ENCODE measurements around the gene ANAPC4. TPM values are rescaled to one million over a fixed set of nuclear protein-coding genes. Genes with fewer than 3 reads are reported as not detected.

Gene ANAPC4
- total RNA-seq, 1 donor from 2014 or later, result 36.8 TPM

DNA sequence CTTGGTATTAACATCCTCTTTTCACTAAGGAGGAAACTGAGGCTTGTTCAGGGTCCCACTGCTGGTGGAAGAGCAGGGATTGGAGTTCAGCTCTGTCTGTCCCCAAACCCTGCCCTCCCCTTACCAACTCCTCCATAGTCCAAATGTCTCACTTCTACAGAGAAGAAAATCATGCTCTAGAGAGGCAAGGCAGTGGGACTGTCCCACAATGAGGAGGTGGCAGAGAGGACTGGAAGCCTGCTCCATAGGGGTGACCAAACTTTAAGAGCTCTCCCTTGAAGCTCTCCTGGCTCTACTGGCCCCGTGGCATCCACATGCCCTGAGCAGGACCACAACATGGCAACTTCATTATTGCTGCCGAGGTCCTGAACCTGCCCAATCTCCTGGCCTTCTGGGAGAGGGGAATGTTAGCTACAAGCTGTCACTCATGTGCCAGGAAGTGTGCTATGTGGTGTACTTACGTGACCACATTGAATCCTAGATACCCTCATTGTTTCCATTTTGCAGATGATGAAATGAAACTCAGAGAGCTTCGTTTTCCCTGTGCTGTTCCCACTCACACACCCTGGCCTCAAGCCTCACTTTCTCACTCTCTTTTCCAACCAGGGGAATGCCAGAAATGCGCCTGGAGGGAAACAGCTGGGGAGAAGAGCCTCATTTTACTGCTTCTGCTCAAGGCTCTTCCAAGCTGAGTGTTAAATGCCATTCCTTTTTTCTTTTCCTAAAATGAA is 71.5 kb downstream of the ANAPC4 start:
- no peaks in the 10 kb centered on the region for H3K4me1 Mint-ChIP-seq
- intact Hi-C loops (cut with micrococcal nuclease), result no loop called here
- peaks cover 3% of the 10 kb centered on the region for H3K27me3 Mint-ChIP-seq
- CTCF ChIA-PET, result interaction anchor here (1.2 kb wide), 1 partner anchor 9 kb away, joined by 5 read pairs; no protein-coding TSS in a partner anchor
- H3K4me3 Mint-ChIP-seq, result no peak overlapping the region
- DNase-seq, result no peak
- H3K27ac Mint-ChIP-seq, result no peak overlapping the region
- TF ChIP-seq, protein P1, sequence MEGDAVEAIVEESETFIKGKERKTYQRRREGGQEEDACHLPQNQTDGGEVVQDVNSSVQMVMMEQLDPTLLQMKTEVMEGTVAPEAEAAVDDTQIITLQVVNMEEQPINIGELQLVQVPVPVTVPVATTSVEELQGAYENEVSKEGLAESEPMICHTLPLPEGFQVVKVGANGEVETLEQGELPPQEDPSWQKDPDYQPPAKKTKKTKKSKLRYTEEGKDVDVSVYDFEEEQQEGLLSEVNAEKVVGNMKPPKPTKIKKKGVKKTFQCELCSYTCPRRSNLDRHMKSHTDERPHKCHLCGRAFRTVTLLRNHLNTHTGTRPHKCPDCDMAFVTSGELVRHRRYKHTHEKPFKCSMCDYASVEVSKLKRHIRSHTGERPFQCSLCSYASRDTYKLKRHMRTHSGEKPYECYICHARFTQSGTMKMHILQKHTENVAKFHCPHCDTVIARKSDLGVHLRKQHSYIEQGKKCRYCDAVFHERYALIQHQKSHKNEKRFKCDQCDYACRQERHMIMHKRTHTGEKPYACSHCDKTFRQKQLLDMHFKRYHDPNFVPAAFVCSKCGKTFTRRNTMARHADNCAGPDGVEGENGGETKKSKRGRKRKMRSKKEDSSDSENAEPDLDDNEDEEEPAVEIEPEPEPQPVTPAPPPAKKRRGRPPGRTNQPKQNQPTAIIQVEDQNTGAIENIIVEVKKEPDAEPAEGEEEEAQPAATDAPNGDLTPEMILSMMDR (IDR thresholded peaks at IDR 0.05), result no peak
- H3K9me3 Mint-ChIP-seq, result no peaks in the 10 kb centered on the region
- ATAC-seq (ENCODE audit: low read depth), result no peak
- no peaks in the 10 kb centered on the region for H3K36me3 Mint-ChIP-seq (ENCODE audit: low read depth)
- POLR2A ChIA-PET, result no interaction called here

DNA sequence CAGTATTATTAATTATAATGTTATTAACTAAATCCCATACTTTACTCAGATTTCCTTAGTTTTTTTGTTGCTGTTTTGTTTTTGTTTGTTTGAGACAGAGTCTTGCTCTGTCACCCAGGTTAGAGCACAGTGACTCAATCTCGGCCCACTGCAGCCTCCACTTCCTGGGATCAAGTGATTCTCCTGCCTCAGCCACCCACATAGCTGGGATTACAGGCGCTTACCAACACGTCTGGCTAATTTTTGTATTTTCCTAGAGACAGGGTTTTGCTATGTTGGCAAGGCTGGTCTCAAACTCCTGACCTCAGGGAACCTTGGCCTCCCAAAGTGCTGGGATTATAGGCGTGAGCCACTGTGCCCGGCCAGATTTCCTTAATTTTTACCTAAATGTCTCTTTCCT is 72.2 kb downstream of the ANAPC4 start:
- intact Hi-C loops (cut with micrococcal nuclease), result no loop called here
- Mint-ChIP-seq H3K27me3 (peaks cover 3% of the 10 kb centered on the region), H3K4me3 (no peak overlapping the region), H3K36me3 (ENCODE audit: low read depth) (no peaks in the 10 kb centered on the region), H3K9me3 (no peaks in the 10 kb centered on the region), H3K4me1 (no peaks in the 10 kb centered on the region), H3K27ac (no peak overlapping the region)
- ATAC-seq (ENCODE audit: low read depth) (no peak), DNase-seq (no peak)
- ChIA-PET CTCF (no interaction called here), POLR2A (no interaction called here)
- TF ChIP-seq, protein P1 (IDR thresholded peaks at IDR 0.05), result no peak

DNA sequence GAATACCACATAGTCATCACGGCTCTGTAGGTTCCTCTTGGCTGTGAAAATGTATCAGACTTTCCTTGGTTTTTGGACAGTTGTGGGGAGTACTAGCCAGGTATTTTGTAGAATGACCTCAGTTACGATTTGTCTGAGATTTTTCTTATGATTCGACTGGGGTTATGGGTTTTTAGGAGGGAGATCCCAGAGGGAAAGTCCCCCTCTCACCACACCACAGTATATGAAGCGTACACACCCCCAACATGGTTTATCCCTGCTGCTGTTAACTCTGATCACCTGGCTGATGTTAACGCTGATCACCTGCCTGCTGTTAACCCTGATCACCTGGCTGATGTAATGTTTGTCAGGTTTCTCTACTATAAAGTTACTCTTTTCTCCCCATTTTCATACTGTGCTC is 72.6 kb downstream of the ANAPC4 start:
- Mint-ChIP-seq H3K9me3 (no peaks in the 10 kb centered on the region), H3K27ac (no peak overlapping the region), H3K4me1 (no peaks in the 10 kb centered on the region), H3K36me3 (ENCODE audit: low read depth) (no peaks in the 10 kb centered on the region), H3K27me3 (peaks cover 3% of the 10 kb centered on the region), H3K4me3 (no peak overlapping the region)
- no peak for ATAC-seq (ENCODE audit: low read depth)
- intact Hi-C loops (cut with micrococcal nuclease), result no loop called here
- POLR2A ChIA-PET, result no interaction called here
- no peak for DNase-seq
- CTCF ChIA-PET, result no interaction called here
- TF ChIP-seq, protein P1 (IDR thresholded peaks at IDR 0.05), result no peak

DNA sequence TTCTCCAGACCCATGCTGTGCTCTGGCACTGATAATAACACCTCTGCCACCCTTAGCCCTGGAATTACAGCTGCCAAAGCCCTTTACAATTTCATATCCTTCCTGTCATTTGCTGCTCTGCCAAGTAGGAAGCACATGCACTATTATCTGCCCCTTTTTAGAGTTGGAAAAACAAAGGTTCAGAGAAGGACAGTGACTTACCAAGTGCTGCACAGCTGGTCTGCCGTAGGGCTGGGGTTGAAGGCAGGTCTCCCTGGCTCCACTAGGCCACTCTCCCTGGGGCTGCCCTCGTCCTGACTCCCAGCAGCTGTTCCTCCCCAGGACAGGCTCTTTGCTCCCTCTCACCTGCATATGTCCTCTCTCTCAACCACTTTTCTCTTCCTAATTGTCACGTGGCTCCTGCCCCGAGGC is 73.4 kb downstream of the ANAPC4 start:
- ATAC-seq (ENCODE audit: low read depth), result no peak
- H3K9me3 Mint-ChIP-seq, result no peaks in the 10 kb centered on the region
- H3K27me3 Mint-ChIP-seq, result peaks cover 3% of the 10 kb centered on the region
- TF ChIP-seq, protein P1 (IDR thresholded peaks at IDR 0.05), result no peak
- intact Hi-C loops (cut with micrococcal nuclease), result no loop called here
- no peak overlapping the region for H3K4me3 Mint-ChIP-seq
- no peaks in the 10 kb centered on the region for H3K36me3 Mint-ChIP-seq (ENCODE audit: low read depth)
- ChIA-PET CTCF (no interaction called here), POLR2A (no interaction called here)
- no peak for DNase-seq
- H3K27ac Mint-ChIP-seq, result no peak overlapping the region
- no peaks in the 10 kb centered on the region for H3K4me1 Mint-ChIP-seq

- no peak overlapping the region for H3K27ac Mint-ChIP-seq
- H3K9me3 Mint-ChIP-seq, result no peaks in the 10 kb centered on the region
- no peak overlapping the region for H3K4me3 Mint-ChIP-seq
- H3K4me1 Mint-ChIP-seq, result no peaks in the 10 kb centered on the region
- DNase-seq, result no peak
- CTCF ChIA-PET, result no interaction called here
- intact Hi-C loops (cut with micrococcal nuclease), result no loop called here
- POLR2A ChIA-PET, result no interaction called here
- H3K27me3 Mint-ChIP-seq, result peaks cover 3% of the 10 kb centered on the region
- H3K36me3 Mint-ChIP-seq (ENCODE audit: low read depth), result no peaks in the 10 kb centered on the region
- TF ChIP-seq, protein P1 (IDR thresholded peaks at IDR 0.05), result no peak
- ATAC-seq (ENCODE audit: low read depth), result no peak
These were observed 74.6 kb downstream of the ANAPC4 start for GRCh38 chr4:25451676-25452075.
